GM23338 (cell line): Measurements from ENCODE around the gene PARP1.

Experiments
- CTCF ChIP-seq, 2 experiments: fragments of 200-600 bp in 1 of 2; sonication (generic) in 1 of 2; conservative IDR thresholded peaks; 2 replicates each; pipeline versions ENCODE4 v1.5.1 to v1.6.1; 2016 to 2017; ENCODE audit warnings: antibody characterized with exemption in 2 of 2, low read depth in 2 of 2, mild to moderate bottlenecking in 2 of 2, moderate library complexity in 1 of 2
- JUNB ChIP-seq: IDR thresholded peaks from one replicate; pipeline ENCODE4 v1.6.1; 2016; ENCODE audit warnings: antibody characterized with exemption; ENCODE audit not compliant: unreplicated experiment

- TF ChIP-seq CTCF (conservative IDR thresholded peaks at IDR 0.05; ENCODE audit: low read depth in 2 of 2) (no peak), JUNB (no peak)
Measured at GRCh38 chr1:226362891-226363447, 44.9 kb downstream of the PARP1 start.
